Fibroblast of the aortic adventitia (primary cell): ENCODE results near the gene TRIM52. TPM values are rescaled to one million over a fixed set of nuclear protein-coding genes. Genes with fewer than 3 reads are reported as not detected.

ENCODE experiments used
- DNase-seq: peaks from one replicate; pipeline ENCODE4 v3.0.0-alpha.2; 2010; ENCODE audit warnings: low read depth
- H3K4me3 ChIP-seq: 2 replicates; pipeline ENCODE4 v1.5.1; 2011; ENCODE audit warnings: low read depth, mild to moderate bottlenecking, control low read depth, low read length, moderate library complexity
- total RNA-seq: library from RNA; depleted of rRNA; stranded (reverse); fragments of >200 nt; gene quantifications from 2 replicates; pipeline ENCODE4 v1.2.3, GENCODE V29; 2012; ENCODE audit warnings: low replicate concordance
- TF ChIP-seq, protein P1 (sequence below): IDR thresholded peaks from 2 replicates; pipeline ENCODE4 v1.5.1; 2011; ENCODE audit warnings: mild to moderate bottlenecking, low read length, control low read depth, inconsistent platforms; ENCODE audit not compliant: insufficient read depth

The TRIM52 gene
- total RNA-seq, 1 donor: 7.4 TPM

DNA sequence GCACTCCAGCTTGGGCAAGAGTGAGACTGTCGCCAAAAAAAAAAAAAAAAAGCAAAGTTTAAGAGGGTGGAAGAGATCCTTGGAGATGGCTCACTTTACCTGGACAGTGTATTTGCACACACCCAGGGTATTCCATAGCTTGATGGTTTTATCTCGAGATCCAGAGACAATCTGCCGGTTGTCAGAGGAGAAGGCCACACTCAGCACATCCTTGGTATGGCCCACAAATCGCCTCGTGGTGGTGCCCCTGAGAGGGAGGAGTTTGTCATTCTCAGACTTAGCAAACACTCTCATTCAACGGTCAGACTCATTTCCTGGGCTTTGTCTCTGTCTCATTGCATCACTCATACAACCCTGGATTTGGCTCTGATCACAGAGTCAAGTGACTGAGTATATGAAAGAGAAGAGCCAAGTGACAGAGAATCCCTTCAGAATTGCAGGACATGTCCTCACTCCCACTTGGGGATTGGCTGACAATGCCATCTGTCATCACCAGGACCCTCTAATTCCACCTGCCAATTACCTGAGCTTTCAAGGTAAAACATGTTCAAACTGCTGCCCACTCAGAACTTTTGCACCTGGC lies 19.5 kb downstream of the TRIM52 start:
- TF ChIP-seq, protein P1, sequence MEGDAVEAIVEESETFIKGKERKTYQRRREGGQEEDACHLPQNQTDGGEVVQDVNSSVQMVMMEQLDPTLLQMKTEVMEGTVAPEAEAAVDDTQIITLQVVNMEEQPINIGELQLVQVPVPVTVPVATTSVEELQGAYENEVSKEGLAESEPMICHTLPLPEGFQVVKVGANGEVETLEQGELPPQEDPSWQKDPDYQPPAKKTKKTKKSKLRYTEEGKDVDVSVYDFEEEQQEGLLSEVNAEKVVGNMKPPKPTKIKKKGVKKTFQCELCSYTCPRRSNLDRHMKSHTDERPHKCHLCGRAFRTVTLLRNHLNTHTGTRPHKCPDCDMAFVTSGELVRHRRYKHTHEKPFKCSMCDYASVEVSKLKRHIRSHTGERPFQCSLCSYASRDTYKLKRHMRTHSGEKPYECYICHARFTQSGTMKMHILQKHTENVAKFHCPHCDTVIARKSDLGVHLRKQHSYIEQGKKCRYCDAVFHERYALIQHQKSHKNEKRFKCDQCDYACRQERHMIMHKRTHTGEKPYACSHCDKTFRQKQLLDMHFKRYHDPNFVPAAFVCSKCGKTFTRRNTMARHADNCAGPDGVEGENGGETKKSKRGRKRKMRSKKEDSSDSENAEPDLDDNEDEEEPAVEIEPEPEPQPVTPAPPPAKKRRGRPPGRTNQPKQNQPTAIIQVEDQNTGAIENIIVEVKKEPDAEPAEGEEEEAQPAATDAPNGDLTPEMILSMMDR: no peak
- DNase-seq: peak; percentile 86
- H3K4me3 ChIP-seq: peak overlapping the region; percentile 94

DNA sequence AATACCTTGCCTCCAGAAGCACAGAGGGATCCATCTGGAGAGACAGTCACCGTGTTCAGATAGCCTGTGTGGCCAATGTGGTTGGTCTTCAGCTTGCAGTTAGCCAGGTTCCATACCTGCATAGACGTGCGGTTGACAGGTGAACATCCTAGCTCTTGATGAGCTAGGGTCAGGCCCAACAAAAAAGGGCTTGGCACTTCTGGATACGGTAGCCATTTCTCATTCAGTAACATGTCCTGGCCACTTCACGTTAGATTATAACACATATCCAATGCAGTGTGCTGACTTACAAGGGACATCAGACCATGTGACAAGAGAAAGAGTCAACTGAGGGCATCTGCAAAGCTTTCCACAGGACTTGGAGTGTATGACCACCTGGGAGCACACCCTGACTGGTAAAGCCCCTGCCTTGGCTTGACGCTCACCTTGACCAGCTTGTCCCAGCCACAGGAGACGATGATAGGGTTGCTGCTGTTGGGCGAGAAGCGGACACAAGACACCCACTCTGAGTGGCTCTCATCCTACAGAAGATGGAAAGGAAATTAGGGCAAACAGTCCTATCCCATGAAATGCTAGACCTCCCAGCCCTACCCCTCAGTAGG lies 21.8 kb downstream of the TRIM52 start:
- TF ChIP-seq, protein P1: no peak
- H3K4me3 ChIP-seq: no peak overlapping the region
- no peak for DNase-seq

DNA sequence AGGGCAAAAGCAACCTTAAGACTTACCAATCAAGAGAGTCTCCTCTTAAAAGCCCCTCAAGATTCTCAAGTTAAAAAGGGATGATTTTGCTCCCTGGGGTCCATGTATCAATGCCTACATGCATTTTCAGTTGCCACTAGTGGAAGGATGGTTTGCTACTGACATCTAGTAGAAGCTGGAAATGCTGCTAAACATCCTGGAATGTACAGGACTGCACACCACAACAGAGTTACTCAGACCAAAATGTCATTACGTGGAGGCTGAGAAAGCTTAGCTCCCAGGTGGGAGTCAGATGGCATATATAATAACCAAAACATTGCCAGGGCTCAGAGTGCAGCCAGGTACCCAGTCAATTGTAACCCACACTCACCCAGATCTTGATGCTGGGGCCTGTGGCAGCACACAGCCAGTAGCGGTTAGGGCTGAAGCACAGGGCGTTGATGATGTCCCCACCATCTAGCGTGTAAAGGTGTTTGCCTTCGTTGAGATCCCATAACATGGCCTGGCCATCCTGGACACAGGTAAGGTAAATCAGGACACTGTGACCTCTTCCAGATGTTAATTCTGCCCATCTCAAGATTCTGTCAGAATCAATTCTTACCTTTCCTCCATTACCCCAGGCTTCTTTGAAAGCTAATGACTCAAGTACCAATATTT lies 23.1 kb downstream of the TRIM52 start:
- DNase-seq: no peak
- no peak overlapping the region for H3K4me3 ChIP-seq
- TF ChIP-seq, protein P1: no peak

DNA sequence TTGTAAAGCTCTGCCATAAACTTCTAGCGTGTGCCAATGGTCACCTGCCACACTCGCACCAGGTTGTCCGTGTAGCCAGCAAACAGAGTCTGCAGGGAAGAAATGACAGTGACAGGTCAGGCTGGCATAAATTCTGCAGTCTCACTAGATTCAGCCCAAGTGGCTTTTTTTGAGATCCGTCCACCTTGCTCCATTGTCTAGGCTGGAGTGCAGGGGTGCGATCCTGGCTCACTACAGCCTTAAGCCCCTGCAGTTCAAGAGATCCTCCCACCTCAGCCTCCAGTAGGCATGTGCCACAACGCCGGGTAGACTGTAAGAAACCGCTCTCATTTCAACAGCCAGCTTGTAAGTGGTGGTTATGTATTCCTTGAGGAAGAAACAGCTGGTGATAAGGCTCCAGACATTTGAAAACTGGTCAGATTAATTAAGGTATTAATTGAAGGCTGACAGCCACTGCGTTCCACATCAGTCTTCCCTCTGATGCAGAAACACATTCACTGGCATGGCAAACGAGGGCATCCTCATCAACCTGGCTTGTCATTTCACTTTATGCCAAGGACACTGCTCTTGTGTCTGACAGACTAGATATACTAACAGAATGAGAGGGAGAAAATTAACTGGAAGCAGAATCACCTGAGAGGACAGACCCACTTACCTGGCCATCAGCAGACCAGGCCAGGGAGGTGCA lies 23.8 kb downstream of the TRIM52 start:
- H3K4me3 ChIP-seq: no peak overlapping the region
- no peak for DNase-seq
- TF ChIP-seq, protein P1: no peak

DNA sequence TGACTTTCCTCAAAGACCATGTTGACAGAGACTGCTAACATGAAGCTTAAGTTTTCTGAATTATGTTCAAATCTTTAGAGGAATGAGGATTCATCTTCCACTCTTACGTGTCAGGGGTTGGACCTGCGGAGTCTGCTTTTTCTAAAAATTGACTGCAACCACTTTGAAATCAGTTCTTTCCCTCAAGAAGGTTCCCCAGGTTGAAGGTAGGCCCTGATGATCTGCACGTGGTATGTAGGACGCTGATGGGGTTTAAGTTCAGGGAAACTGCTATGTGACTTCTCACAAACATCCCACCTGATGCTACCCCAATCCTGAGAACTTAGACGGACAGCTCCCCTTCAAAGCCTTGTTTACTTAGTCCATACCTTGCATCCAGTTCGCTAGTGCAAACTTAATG lies 24.5 kb downstream of the TRIM52 start:
- no peak overlapping the region for H3K4me3 ChIP-seq
- TF ChIP-seq, protein P1: no peak
- DNase-seq: no peak

DNA sequence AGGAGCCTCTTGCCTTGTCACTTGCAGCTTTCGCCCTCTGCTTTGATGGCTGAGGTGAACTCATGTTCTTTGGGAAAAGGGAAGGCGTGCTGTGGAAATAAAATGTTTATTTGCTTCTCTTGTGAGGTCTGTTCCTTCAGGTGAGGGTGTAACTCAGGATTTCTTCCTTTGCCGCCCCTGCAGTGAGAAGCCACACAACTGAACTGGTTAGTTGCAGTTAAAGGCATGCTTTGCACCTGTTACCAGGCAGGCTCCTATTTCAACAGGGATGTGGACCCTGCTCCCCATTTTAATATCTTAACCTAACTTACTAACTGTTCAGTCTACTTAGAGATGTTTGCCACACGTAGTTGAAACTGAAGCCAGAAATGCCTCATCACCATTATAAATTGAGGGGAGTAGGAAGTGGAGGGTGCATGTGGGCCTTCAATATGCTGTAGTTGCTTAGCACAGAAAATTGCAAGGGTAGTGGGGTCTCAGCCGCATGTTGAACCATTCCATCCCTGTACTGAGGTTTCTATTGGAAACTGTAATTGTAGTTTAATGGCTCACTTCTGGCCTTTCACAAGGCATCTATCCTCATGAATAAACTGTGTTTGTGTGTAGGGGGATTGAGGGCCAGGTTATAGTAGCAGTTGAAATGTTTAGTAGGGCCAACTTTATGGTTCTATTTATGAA lies 25.1 kb downstream of the TRIM52 start:
- H3K4me3 ChIP-seq: no peak overlapping the region
- TF ChIP-seq, protein P1: no peak
- no peak for DNase-seq
